ENCODE data around the gene CDC25A. TPM values are rescaled to one million over a fixed set of nuclear protein-coding genes. Genes with fewer than 3 reads are reported as not detected.

CDC25A gene
- total RNA-seq, 4 donors from 2014 or later, result 1.7 to 7.6 (median 4.8) TPM

DNA sequence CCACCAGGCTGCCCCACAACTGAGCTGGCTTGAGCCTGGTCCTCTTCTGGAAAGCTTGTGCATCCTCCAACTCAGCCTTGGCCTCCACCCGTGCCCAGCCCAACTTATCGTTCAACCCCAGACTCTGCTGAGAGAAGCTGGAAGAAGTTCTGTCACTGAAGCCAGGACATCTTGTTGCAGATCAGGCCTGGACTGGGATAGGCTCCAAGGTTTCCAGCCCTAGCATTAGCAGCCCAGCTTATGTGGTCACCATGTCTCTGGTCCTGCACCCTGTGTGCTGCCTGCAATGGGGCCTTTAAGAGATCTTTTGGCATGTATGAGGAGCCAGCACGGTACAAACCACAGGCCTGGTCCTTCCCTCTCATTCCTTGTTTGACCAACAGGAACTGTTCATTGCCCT is 19.9 kb upstream of the CDC25A start:
- DNase-seq, result no peak
- in situ Hi-C loops (cut with MboI; ENCODE audit: low pct_ligation_motif_present in 1 of 4, low pct_unique_long_range_greater_than_20kb in 1 of 4, low sequenced_read_pairs in 3 of 4) (no loop called here), intact Hi-C loops (cut with DNase I; ENCODE audit: low total_unique reads) (no loop called here)
- H3K4me1 ChIP-seq, result no peaks in the 10 kb centered on the region
- TF ChIP-seq, protein P1, sequence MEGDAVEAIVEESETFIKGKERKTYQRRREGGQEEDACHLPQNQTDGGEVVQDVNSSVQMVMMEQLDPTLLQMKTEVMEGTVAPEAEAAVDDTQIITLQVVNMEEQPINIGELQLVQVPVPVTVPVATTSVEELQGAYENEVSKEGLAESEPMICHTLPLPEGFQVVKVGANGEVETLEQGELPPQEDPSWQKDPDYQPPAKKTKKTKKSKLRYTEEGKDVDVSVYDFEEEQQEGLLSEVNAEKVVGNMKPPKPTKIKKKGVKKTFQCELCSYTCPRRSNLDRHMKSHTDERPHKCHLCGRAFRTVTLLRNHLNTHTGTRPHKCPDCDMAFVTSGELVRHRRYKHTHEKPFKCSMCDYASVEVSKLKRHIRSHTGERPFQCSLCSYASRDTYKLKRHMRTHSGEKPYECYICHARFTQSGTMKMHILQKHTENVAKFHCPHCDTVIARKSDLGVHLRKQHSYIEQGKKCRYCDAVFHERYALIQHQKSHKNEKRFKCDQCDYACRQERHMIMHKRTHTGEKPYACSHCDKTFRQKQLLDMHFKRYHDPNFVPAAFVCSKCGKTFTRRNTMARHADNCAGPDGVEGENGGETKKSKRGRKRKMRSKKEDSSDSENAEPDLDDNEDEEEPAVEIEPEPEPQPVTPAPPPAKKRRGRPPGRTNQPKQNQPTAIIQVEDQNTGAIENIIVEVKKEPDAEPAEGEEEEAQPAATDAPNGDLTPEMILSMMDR (IDR thresholded peaks at IDR 0.05), result no peak
- TF ChIP-seq POLR2AphosphoS5 (IDR thresholded peaks at IDR 0.05) (no peak), EP300 (IDR thresholded peaks at IDR 0.05; ENCODE audit: low read depth) (no peak), POLR2A (IDR thresholded peaks at IDR 0.05) (no peak)
- no peaks in the 10 kb centered on the region for H3K9me3 ChIP-seq
- H3K27ac ChIP-seq, result no peak overlapping the region
- WGBS, 2 donors (ENCODE audit: low coverage in 1 of 2), result 20 to 84% methylated on average over 1 to 3 of the region's 3 CpGs
- no peaks in the 10 kb centered on the region for H3K27me3 ChIP-seq
- H3K36me3 ChIP-seq, result no peaks in the 10 kb centered on the region
- no peak overlapping the region for H3K4me3 ChIP-seq

- intact Hi-C loops (cut with DNase I; ENCODE audit: low total_unique reads), result no loop called here
- WGBS, 2 donors (ENCODE audit: low coverage in 1 of 2), result 75 to 90% methylated on average over 6 of the region's 6 CpGs
- Histone ChIP-seq H3K9me3 (no peaks in the 10 kb centered on the region), H3K27ac (no peak overlapping the region), H3K36me3 (no peaks in the 10 kb centered on the region), H3K27me3 (no peaks in the 10 kb centered on the region), H3K4me3 (no peak overlapping the region), H3K4me1 (no peaks in the 10 kb centered on the region)
- in situ Hi-C loops (cut with MboI; ENCODE audit: low pct_ligation_motif_present in 1 of 4, low pct_unique_long_range_greater_than_20kb in 1 of 4, low sequenced_read_pairs in 3 of 4), result no loop called here
- no peak for DNase-seq
- no peak for TF ChIP-seq POLR2A (IDR thresholded peaks at IDR 0.05)
- TF ChIP-seq, protein P1 (IDR thresholded peaks at IDR 0.05), result no peak
Measured at GRCh38 chr3:48202632-48203031, 14.4 kb upstream of the CDC25A start.

DNA sequence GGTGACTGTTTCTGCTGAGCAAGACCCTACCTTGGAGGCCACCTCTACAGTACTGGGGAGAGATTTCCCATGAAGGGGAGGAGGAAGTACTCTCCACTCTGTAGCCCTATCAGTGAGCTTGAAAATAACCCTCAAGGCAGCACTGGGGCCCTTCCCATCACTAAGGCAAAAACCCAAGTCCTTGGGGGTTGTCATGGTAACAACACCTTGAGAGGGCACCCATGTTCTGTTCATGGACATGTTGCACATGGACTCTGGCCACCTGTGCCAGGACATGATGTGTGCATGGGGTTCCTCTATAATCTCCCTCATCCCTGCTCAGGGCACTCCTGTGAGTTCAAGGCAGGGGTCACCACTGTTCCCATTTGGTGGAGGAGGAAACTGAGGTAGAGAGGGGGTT is 10.9 kb upstream of the CDC25A start:
- H3K36me3 ChIP-seq, result no peaks in the 10 kb centered on the region
- H3K27me3 ChIP-seq, result no peaks in the 10 kb centered on the region
- in situ Hi-C loops (cut with MboI; ENCODE audit: low pct_ligation_motif_present in 1 of 4, low pct_unique_long_range_greater_than_20kb in 1 of 4, low sequenced_read_pairs in 3 of 4) (no loop called here), intact Hi-C loops (cut with DNase I; ENCODE audit: low total_unique reads) (no loop called here)
- H3K4me3 ChIP-seq, result no peak overlapping the region
- H3K27ac ChIP-seq, result no peak overlapping the region
- no peak for DNase-seq
- TF ChIP-seq, protein P1 (IDR thresholded peaks at IDR 0.05), result no peak
- no peak for TF ChIP-seq EP300 (IDR thresholded peaks at IDR 0.05; ENCODE audit: low read depth)
- TF ChIP-seq POLR2AphosphoS5 (IDR thresholded peaks at IDR 0.05), result no peak
- TF ChIP-seq POLR2A (IDR thresholded peaks at IDR 0.05), result no peak
- no peaks in the 10 kb centered on the region for H3K9me3 ChIP-seq
- peaks cover 0 to 7% (median 4%) of the 10 kb centered on the region in 4 donors for H3K4me1 ChIP-seq

GRCh38 chr3:48196611-48197010 is 8.4 kb upstream of the CDC25A start:
- H3K4me3 ChIP-seq, result no peak overlapping the region
- in situ Hi-C loops (cut with MboI; ENCODE audit: low pct_ligation_motif_present in 1 of 4, low pct_unique_long_range_greater_than_20kb in 1 of 4, low sequenced_read_pairs in 3 of 4), result no loop called here
- 80% methylated on average over 1 of the region's 1 CpG; no CpG with 5 or more reads in 1 of the 2 donors for WGBS, 2 donors (ENCODE audit: low coverage in 1 of 2)
- H3K27me3 ChIP-seq, result no peaks in the 10 kb centered on the region
- DNase-seq, result no peak
- TF ChIP-seq EP300 (IDR thresholded peaks at IDR 0.05; ENCODE audit: low read depth), result no peak
- no peak for TF ChIP-seq POLR2A (IDR thresholded peaks at IDR 0.05)
- TF ChIP-seq POLR2AphosphoS5 (IDR thresholded peaks at IDR 0.05), result no peak
- TF ChIP-seq, protein P1 (IDR thresholded peaks at IDR 0.05), result no peak
- peaks cover 0 to 7% (median 4%) of the 10 kb centered on the region in 4 donors for H3K4me1 ChIP-seq
- H3K27ac ChIP-seq, result no peak overlapping the region
- no peaks in the 10 kb centered on the region for H3K9me3 ChIP-seq
- intact Hi-C loops (cut with DNase I; ENCODE audit: low total_unique reads), result no loop called here
- no peaks in the 10 kb centered on the region for H3K36me3 ChIP-seq
